Ovary (tissue), 3 donors: Measurements from ENCODE around the gene SPRYD4.
"Not testable (repeated sequence)": the region's sequence is repeated elsewhere in the genome, so short reads cannot be mapped to it uniquely, and the experiment has no call there.

Source experiments
- EP300 ChIP-seq: sonication (generic); formaldehyde crosslinking; IDR thresholded peaks from one replicate; pipeline ENCODE4 v1.6.1; 2017; ENCODE audit warnings: antibody characterized with exemption
- POLR2A ChIP-seq: fragments of 450-650 bp; IDR thresholded peaks from one replicate; pipeline ENCODE4 v1.6.1; 2017; ENCODE audit warnings: antibody characterized with exemption, mild to moderate bottlenecking, moderate library complexity
- TF ChIP-seq, protein P1 (sequence below), 3 donors: fragments of 450-650 bp in 2 of 3; fragments of 200-600 bp in 1 of 3; IDR thresholded peaks; one replicate each; pipeline versions ENCODE4 v1.5.1 to v1.8.0; 2016 to 2022; ENCODE audit warnings: antibody characterized with exemption in 3 of 3, mild to moderate bottlenecking in 1 of 3
- donor health status: DM: no; HTN: no; CAD: no.

- TF ChIP-seq, protein P1, sequence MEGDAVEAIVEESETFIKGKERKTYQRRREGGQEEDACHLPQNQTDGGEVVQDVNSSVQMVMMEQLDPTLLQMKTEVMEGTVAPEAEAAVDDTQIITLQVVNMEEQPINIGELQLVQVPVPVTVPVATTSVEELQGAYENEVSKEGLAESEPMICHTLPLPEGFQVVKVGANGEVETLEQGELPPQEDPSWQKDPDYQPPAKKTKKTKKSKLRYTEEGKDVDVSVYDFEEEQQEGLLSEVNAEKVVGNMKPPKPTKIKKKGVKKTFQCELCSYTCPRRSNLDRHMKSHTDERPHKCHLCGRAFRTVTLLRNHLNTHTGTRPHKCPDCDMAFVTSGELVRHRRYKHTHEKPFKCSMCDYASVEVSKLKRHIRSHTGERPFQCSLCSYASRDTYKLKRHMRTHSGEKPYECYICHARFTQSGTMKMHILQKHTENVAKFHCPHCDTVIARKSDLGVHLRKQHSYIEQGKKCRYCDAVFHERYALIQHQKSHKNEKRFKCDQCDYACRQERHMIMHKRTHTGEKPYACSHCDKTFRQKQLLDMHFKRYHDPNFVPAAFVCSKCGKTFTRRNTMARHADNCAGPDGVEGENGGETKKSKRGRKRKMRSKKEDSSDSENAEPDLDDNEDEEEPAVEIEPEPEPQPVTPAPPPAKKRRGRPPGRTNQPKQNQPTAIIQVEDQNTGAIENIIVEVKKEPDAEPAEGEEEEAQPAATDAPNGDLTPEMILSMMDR (IDR thresholded peaks at IDR 0.05): not testable (repeated sequence)
- not testable (repeated sequence) for TF ChIP-seq POLR2A, EP300
Measured at GRCh38 chr12:56514014-56514318, 45.6 kb downstream of the SPRYD4 start.
